Dermis microvascular lymphatic vessel endothelial cell (primary cell): Measurements from ENCODE around the gene TRIM41. TPM values are rescaled to one million over a fixed set of nuclear protein-coding genes. Genes with fewer than 3 reads are reported as not detected.
"Not testable (repeated sequence)": the region's sequence is repeated elsewhere in the genome, so short reads cannot be mapped to it uniquely, and the experiment has no call there.

ENCODE experiments used
- DNase-seq, 2 donors: peaks; one replicate each; pipeline versions ENCODE4 v3.0.0 to v3.0.0-alpha.2; 2010; ENCODE audit warnings: low read depth in 2 of 2
- total RNA-seq: library from RNA; depleted of rRNA; stranded (reverse); fragments of >200 nt; gene quantifications from 2 replicates; pipeline ENCODE4 v1.2.1, GENCODE V29; 2014

TRIM41 gene
- total RNA-seq, 1 donor from 2014 or later = 8.2 TPM

- DNase-seq = no peak
Measured at GRCh38 chr5:181248277-181248676, 25.2 kb downstream of the TRIM41 start.

GRCh38 chr5:181255276-181255675 is 32.2 kb downstream of the TRIM41 start:
- no peak for DNase-seq

GRCh38 chr5:181255836-181256578 is 32.9 kb downstream of the TRIM41 start:
- DNase-seq = no peak

GRCh38 chr5:181258576-181258975 is 35.5 kb downstream of the TRIM41 start:
- no peak for DNase-seq

- no peak for DNase-seq
Measured at GRCh38 chr5:181259283-181259682, 36.2 kb downstream of the TRIM41 start.

GRCh38 chr5:181259974-181260719 is 37.1 kb downstream of the TRIM41 start:
- DNase-seq = no peak

GRCh38 chr5:181260720-181261319 is 37.7 kb downstream of the TRIM41 start, which contains the start of gene TRIM52:
TSS of gene TRIM52 (minus strand) at chr5:181261143. CDS start at chr5:181260813, 330 bp downstream.
- peak; percentile 85 to 95 for DNase-seq

- DNase-seq = peak; percentile 21 to 69
Measured at GRCh38 chr5:181261320-181262049, 38.4 kb downstream of the TRIM41 start.

GRCh38 chr5:181263633-181264032 is 40.6 kb downstream of the TRIM41 start:
- no peak for DNase-seq

- DNase-seq = no peak
Measured at GRCh38 chr5:181265092-181265671, 42.1 kb downstream of the TRIM41 start.

- not testable (repeated sequence) for DNase-seq
Measured at GRCh38 chr5:181267291-181267904, 44.3 kb downstream of the TRIM41 start.

GRCh38 chr5:181267907-181268306 is 44.8 kb downstream of the TRIM41 start:
- not testable (repeated sequence) for DNase-seq

- no peak for DNase-seq
Measured at GRCh38 chr5:181271081-181271480, 48.0 kb downstream of the TRIM41 start.

GRCh38 chr5:181273433-181273744 is 50.3 kb downstream of the TRIM41 start:
- peak in 1 of 2 donors; percentile 55 for DNase-seq

GRCh38 chr5:181280251-181280762 is 57.2 kb downstream of the TRIM41 start:
- no peak for DNase-seq

GRCh38 chr5:181281077-181281983 is 58.2 kb downstream of the TRIM41 start:
- no peak for DNase-seq

- no peak for DNase-seq
Measured at GRCh38 chr5:181281984-181282316, 58.9 kb downstream of the TRIM41 start.

- DNase-seq = not testable (repeated sequence)
Measured at GRCh38 chr5:181282415-181282814, 59.3 kb downstream of the TRIM41 start.

GRCh38 chr5:181282874-181283273 is 59.8 kb downstream of the TRIM41 start:
- DNase-seq = no peak

- DNase-seq = no peak
Measured at GRCh38 chr5:181283347-181283746, 60.3 kb downstream of the TRIM41 start.
